A549 (cell line): ENCODE data around the gene MYCT1.

ENCODE experiments used
- BCL3 ChIP-seq: fragments of >200 bp; sonication (Bioruptor Twin); formaldehyde crosslinking; IDR thresholded peaks from 3 replicates; pipeline ENCODE4 v1.6.1; 2016
- CHD4 ChIP-seq: fragments of 200-600 bp; sonication (generic); IDR thresholded peaks from 2 replicates; pipeline ENCODE4 v1.6.1; 2016; ENCODE audit warnings: antibody characterized with exemption, mild to moderate bottlenecking, borderline replicate concordance
- CTCF ChIP-seq: fragments of >200 bp; sonication (Bioruptor Twin); formaldehyde crosslinking; IDR thresholded peaks from 3 replicates; pipeline ENCODE4 v1.5.1; 2016
- EP300 ChIP-seq, 2 experiments: fragments of >200 bp; sonication (Bioruptor Twin); formaldehyde crosslinking; IDR thresholded peaks; 2 replicates in 1 of 2; 3 replicates in 1 of 2; pipeline ENCODE4 v1.6.1; 2016 to 2017
- MYC ChIP-seq: IDR thresholded peaks from 2 replicates; pipeline ENCODE4 v1.6.1; 2012; ENCODE audit warnings: mild to moderate bottlenecking, inconsistent platforms, low read length, improper control_type of control experiment, borderline replicate concordance
- NFE2L2 ChIP-seq: fragments of 150-350 bp; conservative IDR thresholded peaks from 2 replicates; pipeline ENCODE4 v1.6.1; 2014; ENCODE audit warnings: low read length
- PBX3 ChIP-seq: IDR thresholded peaks from 2 replicates; pipeline ENCODE4 v1.6.1; 2012
- POLR2AphosphoS2 ChIP-seq: conservative IDR thresholded peaks from 2 replicates; pipeline ENCODE4 v1.6.1; 2012; ENCODE audit warnings: low read length, improper control_type of control experiment, inconsistent platforms
- REST ChIP-seq: fragments of 200-600 bp; sonication (generic); IDR thresholded peaks from 2 replicates; pipeline ENCODE4 v1.6.1; 2016; ENCODE audit warnings: antibody characterized with exemption, mild to moderate bottlenecking, moderate library complexity
- USF2 ChIP-seq: fragments of 450-650 bp; IDR thresholded peaks from 2 replicates; pipeline ENCODE4 v1.6.1; 2014; ENCODE audit warnings: antibody characterized with exemption

- TF ChIP-seq NFE2L2 (no peak), MYC (no peak), CTCF (no peak), POLR2AphosphoS2 (no peak), PBX3 (no peak), USF2 (no peak), BCL3 (no peak), EP300 (IDR thresholded peaks at IDR 0.05) (no peak), REST (no peak), CHD4 (no peak)
Measured at GRCh38 chr6:152769993-152770392, 72.3 kb downstream of the MYCT1 start.
